GM12801 (cell line): ENCODE results near the gene SLC35F4.

Source experiments
- CTCF ChIP-seq: IDR thresholded peaks from one replicate; pipeline ENCODE4 v1.5.1; 2011; ENCODE audit warnings: control low read depth; ENCODE audit not compliant: insufficient read length; ENCODE audit errors: extremely low read depth

Gene SLC35F4

GRCh38 chr14:57754527-57754926, 111.4 kb downstream of the SLC35F4 start:
- no peak for TF ChIP-seq CTCF

- TF ChIP-seq CTCF = no peak
These were observed 112.1 kb downstream of the SLC35F4 start for GRCh38 chr14:57753821-57754220.

GRCh38 chr14:57751400-57751799, 114.5 kb downstream of the SLC35F4 start:
- no peak for TF ChIP-seq CTCF

GRCh38 chr14:57749267-57749666, 116.6 kb downstream of the SLC35F4 start:
- TF ChIP-seq CTCF = no peak

GRCh38 chr14:57748279-57748678, 117.6 kb downstream of the SLC35F4 start:
- TF ChIP-seq CTCF = no peak

- no peak for TF ChIP-seq CTCF
These were observed 118.9 kb downstream of the SLC35F4 start for GRCh38 chr14:57747036-57747435.

- no peak for TF ChIP-seq CTCF
These were observed 119.3 kb downstream of the SLC35F4 start for GRCh38 chr14:57746563-57746962.

- no peak for TF ChIP-seq CTCF
These were observed 126.4 kb downstream of the SLC35F4 start for GRCh38 chr14:57739516-57739915.
